Prostate gland (tissue), 2 donors: Measurements from ENCODE around the gene PANK4. TPM values are rescaled to one million over a fixed set of nuclear protein-coding genes. Genes with fewer than 3 reads are reported as not detected.
"Not testable (repeated sequence)": the region's sequence is repeated elsewhere in the genome, so short reads cannot be mapped to it uniquely, and the experiment has no call there.

ENCODE experiments used
- DNase-seq: peaks from one replicate; pipeline ENCODE4 v3.0.0-alpha.2; 2019; ENCODE audit warnings: low spot score
- H3K27ac ChIP-seq, 2 donors: fragments of 200-600 bp; sonication (generic); 2 replicates each; pipeline ENCODE4 v1.5.1; 2017 to 2019
- H3K27me3 ChIP-seq: fragments of 200-600 bp; sonication (generic); replicated peaks from 2 replicates; pipeline ENCODE4 v1.5.1; 2019; ENCODE audit not compliant: insufficient read depth
- H3K36me3 ChIP-seq, 2 donors: fragments of 200-600 bp; sonication (generic); 1 replicate in 1 of 2; 2 replicates in 1 of 2; pipeline versions ENCODE4 v1.5.1 to v1.8.1; 2017 to 2019
- H3K4me1 ChIP-seq: fragments of 200-600 bp; sonication (generic); replicated peaks from 2 replicates; pipeline ENCODE4 v1.5.1; 2019
- H3K4me3 ChIP-seq, 2 donors: fragments of 200-600 bp; sonication (generic); 2 replicates each; pipeline ENCODE4 v1.5.1; 2017 to 2019
- H3K9me3 ChIP-seq: fragments of 200-600 bp; sonication (generic); 2 replicates; pipeline ENCODE4 v1.5.1; 2017
- CTCF ChIP-seq, 4 experiments: fragments of 200-600 bp in 2 of 4; fragments of 450-650 bp in 2 of 4; sonication (generic) in 2 of 4; IDR thresholded peaks; 1 replicate in 3 of 4; 2 replicates in 1 of 4; pipeline ENCODE4 v1.5.1; 2016 to 2019; ENCODE audit warnings: antibody characterized with exemption in 4 of 4, mild to moderate bottlenecking in 2 of 4, moderate library complexity in 2 of 4
- POLR2A ChIP-seq: fragments of 450-650 bp; IDR thresholded peaks from one replicate; pipeline ENCODE4 v1.6.1; 2016; ENCODE audit warnings: antibody characterized with exemption, mild to moderate bottlenecking
- POLR2AphosphoS5 ChIP-seq: sonication (generic); formaldehyde crosslinking; IDR thresholded peaks from one replicate; pipeline ENCODE4 v1.6.1; 2017; ENCODE audit warnings: antibody characterized with exemption
- WGBS: methylation state at CpG from one replicate; pipeline ENCODE4 v1.1.5; 2018; 5-methylcytosine and 5-hydroxymethylcytosine counted together
- intact Hi-C: fragments of 100-400 bp; cut with DNase I; formaldehyde crosslinking; loops from one replicate; pipeline ENCODE4 v1.14.2; 2022
- total RNA-seq, 2 donors: library from RNA; depleted of rRNA; stranded (reverse); fragments of >200 nt; gene quantifications; one replicate each; pipeline ENCODE4 v1.1.0, GENCODE V29; 2016

PANK4 gene
- total RNA-seq, 2 donors from 2014 or later, result 27.0 to 69.5 TPM

GRCh38 chr1:2556277-2556677 is 29.9 kb upstream of the PANK4 start, which contains the start of gene TNFRSF14:
TNFRSF14 (plus strand) TSS chr1:2556371; CDS start chr1:2556665, 294 bp downstream.
- Histone ChIP-seq H3K4me1 (peaks cover 20% of the 10 kb centered on the region), H3K4me3 (peak within 1 kb of the TSS; percentile 53 to 60), H3K9me3 (no peaks in the 10 kb centered on the region), H3K36me3 (no peaks in the 10 kb centered on the region), H3K27me3 (no peaks in the 10 kb centered on the region), H3K27ac (peak within 1 kb of the TSS; percentile 90 to 94)
- intact Hi-C loops, result no loop called here
- peak; percentile 55 for DNase-seq
- peak in 1 of 4 experiments; percentile 27 for TF ChIP-seq CTCF (IDR thresholded peaks at IDR 0.05)
- TF ChIP-seq POLR2AphosphoS5, result no peak
- TF ChIP-seq POLR2A, result peak; percentile 60
- 3% methylated on average over 16 of the region's 16 CpGs for WGBS

DNA sequence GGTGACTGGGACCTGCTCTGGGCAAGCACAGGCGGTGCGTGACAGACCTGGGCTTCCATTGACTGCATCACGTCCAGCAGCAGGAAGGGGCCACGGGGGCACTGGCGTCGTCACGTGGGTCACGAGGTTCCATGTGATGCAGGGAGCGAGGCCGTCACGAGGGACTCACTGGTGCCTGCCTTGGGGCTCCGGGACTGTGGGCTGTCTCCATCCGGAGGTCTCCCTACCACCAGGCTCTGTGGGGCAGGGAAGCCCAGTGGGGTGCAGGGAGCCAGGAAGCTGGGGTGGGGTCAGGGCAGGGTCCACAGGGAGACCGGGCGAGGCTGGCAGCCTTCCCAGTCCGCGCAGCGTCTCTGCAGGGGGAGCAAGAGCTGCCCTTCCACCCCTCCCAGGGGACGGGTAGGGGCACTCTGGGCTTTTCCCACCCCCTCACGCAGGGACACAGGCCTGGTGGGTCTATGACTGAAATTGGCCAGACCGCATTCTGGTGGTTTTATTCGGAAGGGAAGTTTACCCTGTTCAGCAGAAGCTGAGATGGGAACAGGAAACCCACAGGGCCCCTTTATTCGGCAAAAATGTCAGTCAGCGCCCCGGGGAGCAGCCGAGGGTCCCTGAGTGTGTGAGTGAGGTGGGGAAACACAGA is 29.4 kb upstream of the PANK4 start:
- TF ChIP-seq POLR2A (peak; percentile 73), POLR2AphosphoS5 (peak; percentile 85), CTCF (IDR thresholded peaks at IDR 0.05) (peak in 1 of 4 experiments; percentile 4)
- Histone ChIP-seq H3K36me3 (no peaks in the 10 kb centered on the region), H3K27me3 (no peaks in the 10 kb centered on the region), H3K27ac (peak overlapping the region; percentile 90 to 94), H3K9me3 (no peaks in the 10 kb centered on the region), H3K4me1 (peaks cover 20% of the 10 kb centered on the region), H3K4me3 (peak overlapping the region; percentile 53 to 60)
- peak; percentile 65 for DNase-seq
- intact Hi-C loops, result no loop called here
- WGBS, result 11% methylated on average over 26 of the region's 26 CpGs

- no peak overlapping the region for H3K4me3 ChIP-seq
- H3K27ac ChIP-seq, result peak overlapping the region; percentile 90 to 94
These were observed 28.4 kb upstream of the PANK4 start for GRCh38 chr1:2554621-2555387.

DNA sequence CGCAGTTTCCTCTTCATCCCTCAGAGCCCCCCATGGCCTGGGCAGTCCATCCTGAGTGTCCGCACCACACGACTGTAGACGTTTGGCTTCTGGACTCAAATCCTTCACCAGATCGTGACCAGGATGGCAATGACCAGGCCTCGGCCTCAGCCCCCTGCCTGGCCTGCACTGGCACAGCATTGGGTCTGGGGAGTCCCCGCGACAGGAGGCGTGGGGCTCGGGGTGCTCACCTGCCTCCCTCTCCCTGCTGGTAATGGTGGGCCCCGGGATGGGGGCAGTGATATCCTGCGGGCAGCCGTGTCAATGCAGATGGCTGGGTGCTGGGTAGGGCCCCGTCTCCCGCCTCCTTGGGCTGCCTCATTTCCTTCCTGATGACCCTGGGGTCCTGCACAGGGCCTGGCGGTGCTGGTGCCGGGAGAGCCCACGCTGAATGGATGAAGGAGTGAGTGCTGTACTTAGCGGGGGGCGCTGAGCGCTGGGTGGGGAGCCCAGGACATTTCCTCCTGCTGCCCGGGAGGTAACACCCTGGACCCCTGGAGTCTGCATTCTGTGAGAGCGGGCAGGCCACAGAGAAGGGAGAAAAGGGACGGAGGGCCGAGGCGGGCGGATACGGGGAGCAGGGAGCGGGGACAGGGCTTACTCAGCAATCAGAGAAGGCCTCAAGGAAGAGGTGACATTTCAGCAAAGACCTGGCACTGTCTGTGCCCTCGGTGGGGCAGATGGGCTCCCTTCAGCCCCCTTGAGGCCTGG is 27.6 kb upstream of the PANK4 start:
- intact Hi-C loops, result no loop called here
- Histone ChIP-seq H3K4me1 (peaks cover 23% of the 10 kb centered on the region), H3K4me3 (no peak overlapping the region), H3K9me3 (no peaks in the 10 kb centered on the region), H3K27ac (no peak overlapping the region), H3K36me3 (no peaks in the 10 kb centered on the region), H3K27me3 (no peaks in the 10 kb centered on the region)
- TF ChIP-seq CTCF (IDR thresholded peaks at IDR 0.05) (no peak), POLR2A (no peak), POLR2AphosphoS5 (no peak)
- 90% methylated on average over 28 of the region's 30 CpGs for WGBS
- no peak for DNase-seq

More at GRCh38 chr1:2554621-2555387, 28.4 kb upstream of the PANK4 start:
- intact Hi-C loops, result no loop called here
- Histone ChIP-seq H3K9me3 (no peaks in the 10 kb centered on the region), H3K27me3 (no peaks in the 10 kb centered on the region), H3K4me1 (peaks cover 20% of the 10 kb centered on the region), H3K36me3 (no peaks in the 10 kb centered on the region)
- 63% methylated on average over 19 of the region's 19 CpGs for WGBS
- TF ChIP-seq POLR2A, result no peak
- TF ChIP-seq CTCF (IDR thresholded peaks at IDR 0.05), result peak in 2 of 4 experiments; percentile 43 to 47
- no peak for TF ChIP-seq POLR2AphosphoS5
- DNase-seq, result no peak

DNA sequence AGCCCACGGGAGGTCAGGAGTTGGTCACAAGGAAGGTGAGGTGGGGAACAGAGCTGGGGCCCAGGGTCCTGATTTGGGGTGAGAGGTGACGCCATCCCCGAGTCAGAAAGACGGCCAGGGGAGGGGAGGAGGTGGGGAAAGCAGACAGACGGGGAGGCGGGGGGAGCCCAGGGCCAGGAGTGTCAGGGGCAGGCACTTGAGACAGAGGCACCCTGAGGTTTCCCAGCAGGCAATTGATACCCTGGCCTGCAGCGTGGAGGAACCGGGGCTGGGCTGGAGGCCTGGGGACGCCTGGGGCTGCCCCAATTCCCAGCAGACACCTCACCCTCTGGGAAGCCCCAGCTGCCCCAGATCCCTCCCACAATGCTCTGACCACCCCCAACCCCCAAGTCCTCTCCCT is 26.7 kb upstream of the PANK4 start:
- WGBS, result 70% methylated on average over 7 of the region's 9 CpGs
- DNase-seq, H3K9me3 ChIP-seq, H3K27me3 ChIP-seq, H3K27ac ChIP-seq, intact Hi-C loops, H3K4me3 ChIP-seq, H3K36me3 ChIP-seq: not testable (repeated sequence)
- H3K4me1 ChIP-seq, result peaks cover 30% of the 10 kb centered on the region
